GM06990 (cell line): Measurements from ENCODE around the gene CWC15.

ENCODE experiments used
- DNase-seq: peaks from one replicate; pipeline ENCODE4 v3.0.0-alpha.2; 2011; ENCODE audit not compliant: insufficient read length; ENCODE audit errors: extremely low read depth
- H3K27me3 ChIP-seq: replicated peaks from 2 replicates; pipeline ENCODE4 v1.6.0; 2011; ENCODE audit warnings: low read length; ENCODE audit not compliant: control insufficient read depth, insufficient read depth
- H3K36me3 ChIP-seq: 2 replicates; pipeline ENCODE4 v1.5.1; 2011; ENCODE audit warnings: low read length; ENCODE audit not compliant: control insufficient read depth, insufficient read depth
- H3K4me3 ChIP-seq: replicated peaks from 2 replicates; pipeline ENCODE4 v1.5.1; 2011; ENCODE audit warnings: low read depth, mild to moderate bottlenecking, control low read depth, low read length
- TF ChIP-seq, protein P1 (sequence below): IDR thresholded peaks from 2 replicates; pipeline ENCODE4 v1.5.1; 2011; ENCODE audit warnings: low read length, control low read depth, mild to moderate bottlenecking, inconsistent platforms; ENCODE audit not compliant: insufficient read depth, poor library complexity, severe bottlenecking

Gene CWC15

DNA sequence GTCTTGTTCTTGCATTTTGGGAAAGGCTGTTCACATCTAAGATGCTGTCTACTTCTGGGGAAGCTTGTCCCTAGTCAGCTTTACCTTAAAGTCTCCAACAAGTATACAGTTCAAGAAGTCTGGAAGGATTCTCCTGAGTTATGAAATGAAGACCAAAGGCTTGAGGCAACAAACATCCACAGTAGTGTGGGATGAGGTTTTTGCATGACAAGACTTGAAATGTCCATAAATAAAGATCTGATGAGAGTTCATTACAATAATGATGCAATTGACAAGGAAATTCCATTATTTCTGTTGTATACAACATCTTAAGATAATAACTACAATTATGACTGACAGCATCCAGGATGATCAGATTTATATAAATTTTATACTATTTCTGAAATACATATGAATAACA lies 30.4 kb upstream of the CWC15 start:
- DNase-seq: no peak
- Histone ChIP-seq H3K36me3 (no peaks in the 10 kb centered on the region), H3K27me3 (no peaks in the 10 kb centered on the region; the same call in none of the 2 replicates), H3K4me3 (no peak overlapping the region)
- TF ChIP-seq, protein P1, sequence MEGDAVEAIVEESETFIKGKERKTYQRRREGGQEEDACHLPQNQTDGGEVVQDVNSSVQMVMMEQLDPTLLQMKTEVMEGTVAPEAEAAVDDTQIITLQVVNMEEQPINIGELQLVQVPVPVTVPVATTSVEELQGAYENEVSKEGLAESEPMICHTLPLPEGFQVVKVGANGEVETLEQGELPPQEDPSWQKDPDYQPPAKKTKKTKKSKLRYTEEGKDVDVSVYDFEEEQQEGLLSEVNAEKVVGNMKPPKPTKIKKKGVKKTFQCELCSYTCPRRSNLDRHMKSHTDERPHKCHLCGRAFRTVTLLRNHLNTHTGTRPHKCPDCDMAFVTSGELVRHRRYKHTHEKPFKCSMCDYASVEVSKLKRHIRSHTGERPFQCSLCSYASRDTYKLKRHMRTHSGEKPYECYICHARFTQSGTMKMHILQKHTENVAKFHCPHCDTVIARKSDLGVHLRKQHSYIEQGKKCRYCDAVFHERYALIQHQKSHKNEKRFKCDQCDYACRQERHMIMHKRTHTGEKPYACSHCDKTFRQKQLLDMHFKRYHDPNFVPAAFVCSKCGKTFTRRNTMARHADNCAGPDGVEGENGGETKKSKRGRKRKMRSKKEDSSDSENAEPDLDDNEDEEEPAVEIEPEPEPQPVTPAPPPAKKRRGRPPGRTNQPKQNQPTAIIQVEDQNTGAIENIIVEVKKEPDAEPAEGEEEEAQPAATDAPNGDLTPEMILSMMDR: no peak

DNA sequence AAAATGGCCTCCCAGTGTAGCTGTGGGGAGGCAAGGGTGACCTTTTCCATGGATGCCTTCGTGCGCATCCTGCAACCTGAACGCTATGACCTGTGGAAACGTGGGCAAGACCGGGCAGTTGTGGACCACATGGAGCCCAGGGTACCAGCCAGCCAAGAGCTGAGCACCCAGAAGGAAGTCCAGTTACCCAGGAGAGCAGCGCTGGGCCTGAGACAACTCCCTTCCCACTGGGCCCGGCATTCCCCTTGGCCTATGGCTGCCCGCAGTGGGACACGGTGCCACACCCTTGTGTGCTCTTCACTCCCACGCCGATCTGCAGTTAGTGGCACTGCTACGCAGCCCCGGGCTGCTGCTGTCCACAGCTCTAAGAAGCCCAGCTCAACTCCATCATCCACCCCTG lies 24.9 kb upstream of the CWC15 start:
- DNase-seq: no peak
- H3K4me3 ChIP-seq: no peak overlapping the region
- TF ChIP-seq, protein P1: no peak
- no peaks in the 10 kb centered on the region for H3K36me3 ChIP-seq
- no peaks in the 10 kb centered on the region for H3K27me3 ChIP-seq

DNA sequence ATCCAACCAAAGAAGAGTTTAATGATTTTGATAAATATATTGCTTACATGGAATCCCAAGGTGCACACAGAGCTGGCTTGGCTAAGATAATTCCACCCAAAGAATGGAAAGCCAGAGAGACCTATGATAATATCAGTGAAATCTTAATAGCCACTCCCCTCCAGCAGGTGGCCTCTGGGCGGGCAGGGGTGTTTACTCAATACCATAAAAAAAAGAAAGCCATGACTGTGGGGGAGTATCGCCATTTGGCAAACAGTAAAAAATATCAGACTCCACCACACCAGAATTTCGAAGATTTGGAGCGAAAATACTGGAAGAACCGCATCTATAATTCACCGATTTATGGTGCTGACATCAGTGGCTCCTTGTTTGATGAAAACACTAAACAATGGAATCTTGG lies 24.1 kb upstream of the CWC15 start:
- no peaks in the 10 kb centered on the region for H3K27me3 ChIP-seq
- TF ChIP-seq, protein P1: no peak
- no peaks in the 10 kb centered on the region for H3K36me3 ChIP-seq
- no peak overlapping the region for H3K4me3 ChIP-seq
- DNase-seq: no peak

DNA sequence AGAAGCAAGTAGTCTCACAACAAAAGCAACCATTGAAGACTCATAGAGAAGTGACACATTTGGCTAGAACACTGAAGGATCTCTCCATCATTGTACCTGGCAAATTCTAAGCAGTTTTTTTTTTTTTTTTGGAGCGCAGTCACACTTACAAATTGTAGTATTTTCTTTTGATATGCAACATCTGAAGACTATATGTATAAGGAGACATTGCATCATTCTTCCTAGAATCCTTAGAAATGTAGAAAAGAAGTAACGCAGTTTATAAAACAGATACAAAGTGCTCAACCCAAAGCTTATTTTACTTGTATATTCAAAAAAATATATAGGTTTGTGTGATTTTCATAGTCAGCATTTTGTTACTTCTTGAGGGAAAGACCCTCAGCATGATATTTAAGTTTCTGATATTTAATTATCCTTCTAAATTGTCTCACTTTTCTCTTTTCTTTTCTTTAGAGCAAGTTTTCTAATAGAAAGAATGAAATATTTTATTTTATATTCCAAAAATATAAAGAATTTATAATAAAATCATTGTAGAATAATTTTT lies 20.1 kb upstream of the CWC15 start:
- Histone ChIP-seq H3K36me3 (no peaks in the 10 kb centered on the region), H3K4me3 (no peak overlapping the region), H3K27me3 (no peaks in the 10 kb centered on the region)
- TF ChIP-seq, protein P1: no peak
- no peak for DNase-seq

DNA sequence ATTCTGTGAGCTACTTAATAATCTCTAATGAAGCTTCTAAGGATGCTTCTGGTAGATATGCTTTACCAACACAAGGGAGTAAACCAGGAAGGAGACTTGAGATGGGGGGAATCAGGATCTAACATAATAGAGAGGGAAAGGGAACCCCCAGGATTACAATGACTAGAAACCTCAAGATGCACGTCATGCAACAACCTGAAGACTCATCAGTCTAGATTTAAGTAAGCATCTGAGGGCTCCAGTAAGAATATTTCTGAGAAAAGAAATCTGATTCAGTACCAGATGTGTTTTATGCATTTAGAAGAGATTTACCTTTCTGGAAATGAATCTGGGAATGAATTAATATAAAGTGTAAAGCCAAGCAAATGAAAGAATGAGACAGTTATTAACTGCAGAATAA lies 15.4 kb upstream of the CWC15 start:
- no peak overlapping the region for H3K4me3 ChIP-seq
- DNase-seq: no peak
- TF ChIP-seq, protein P1: no peak
- no peaks in the 10 kb centered on the region for H3K36me3 ChIP-seq
- no peaks in the 10 kb centered on the region for H3K27me3 ChIP-seq

DNA sequence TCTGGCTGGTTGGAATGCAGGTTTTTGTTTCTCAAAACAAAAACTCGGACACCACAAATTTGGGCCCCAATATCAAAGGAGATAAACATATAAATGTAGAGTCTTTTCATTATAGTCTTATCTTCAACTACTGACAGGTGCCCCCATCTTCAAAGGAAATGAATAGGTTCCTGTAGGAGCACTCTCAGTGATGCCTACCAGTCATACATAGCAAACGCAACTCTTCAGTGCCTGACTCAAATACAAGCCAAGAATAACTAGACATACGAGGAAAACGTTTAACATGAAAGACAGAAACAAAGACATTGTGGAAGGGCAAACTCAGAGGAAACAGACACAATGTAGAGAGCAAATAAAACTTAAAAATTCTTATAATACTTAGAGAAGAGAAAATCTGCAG lies 14.0 kb upstream of the CWC15 start:
- H3K27me3 ChIP-seq: no peaks in the 10 kb centered on the region
- H3K36me3 ChIP-seq: no peaks in the 10 kb centered on the region
- DNase-seq: no peak
- TF ChIP-seq, protein P1: no peak
- no peak overlapping the region for H3K4me3 ChIP-seq
